GM10266 (cell line): Measurements from ENCODE around the gene RNF213.
A peak's percentile ranks its signal among the peaks of the same experiment; 100 is the strongest.

ENCODE experiments used
- DNase-seq: peaks from one replicate; pipeline ENCODE4 v3.0.0; 2012; ENCODE audit errors: extremely low spot score
- CTCF ChIP-seq: IDR thresholded peaks from 2 replicates; pipeline ENCODE4 v1.5.1; 2012; ENCODE audit warnings: mild to moderate bottlenecking, low read depth; ENCODE audit not compliant: control insufficient read depth, insufficient read depth; ENCODE audit errors: missing control alignments

Gene RNF213

GRCh38 chr17:80358131-80358530 lies 97.5 kb downstream of the RNF213 start:
- TF ChIP-seq CTCF, result no peak
- DNase-seq, result no peak

- DNase-seq, result no peak
Measured at GRCh38 chr17:80358861-80359260, 98.2 kb downstream of the RNF213 start.

GRCh38 chr17:80359422-80360110 lies 98.9 kb downstream of the RNF213 start:
- no peak for DNase-seq
- no peak for TF ChIP-seq CTCF

More at GRCh38 chr17:80358861-80359260, 98.2 kb downstream of the RNF213 start:
- TF ChIP-seq CTCF, result no peak

- TF ChIP-seq CTCF, result no peak
- DNase-seq, result no peak
Measured at GRCh38 chr17:80360396-80360795, 99.7 kb downstream of the RNF213 start.

GRCh38 chr17:80361495-80362220 lies 101.0 kb downstream of the RNF213 start:
- TF ChIP-seq CTCF, result peak; percentile 23
- no peak for DNase-seq

- no peak for TF ChIP-seq CTCF
- DNase-seq, result no peak
Measured at GRCh38 chr17:80362428-80363119, 101.9 kb downstream of the RNF213 start.
